Activated CD8-positive, alpha-beta memory T cell treated with anti-CD3 and anti-CD28 coated beads for 48 hours (primary cell): ENCODE measurements around the gene C12orf50.
A peak's percentile ranks its signal among the peaks of the same experiment; 100 is the strongest.
"Not testable (repeated sequence)": the region's sequence is repeated elsewhere in the genome, so short reads cannot be mapped to it uniquely, and the experiment has no call there.

Source experiments
- DNase-seq, 3 experiments: peaks; one replicate each; pipeline ENCODE4 v3.0.0-alpha.2; 2020; ENCODE audit warnings: low read depth in 2 of 3, low spot score in 2 of 3

The C12orf50 gene

GRCh38 chr12:88029093-88029665, at the start of gene C12orf50:
Gene C12orf50 (minus strand): TSS chr12:88029401. CDS start chr12:88026962, 2,439 bp downstream.
- no peak for DNase-seq

DNA sequence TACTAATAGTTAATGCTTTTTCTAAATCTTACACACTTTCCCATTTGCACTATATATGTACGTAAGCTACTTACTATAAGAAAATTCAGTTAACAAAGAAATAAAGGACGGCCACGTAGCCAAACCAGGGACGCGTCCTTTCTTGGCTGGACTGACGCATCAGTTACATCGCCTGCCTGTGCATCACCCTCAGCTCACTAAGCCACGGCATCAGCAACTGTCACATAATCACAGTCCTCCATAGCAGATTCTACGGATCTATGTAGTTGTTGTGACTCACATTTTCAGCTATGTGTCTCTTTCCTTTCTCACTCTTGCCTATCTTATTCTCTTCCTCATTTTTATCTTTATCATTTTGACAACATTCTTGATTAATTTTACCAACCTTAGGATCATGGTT, 38.1 kb upstream of the C12orf50 start:
- DNase-seq = no peak

DNA sequence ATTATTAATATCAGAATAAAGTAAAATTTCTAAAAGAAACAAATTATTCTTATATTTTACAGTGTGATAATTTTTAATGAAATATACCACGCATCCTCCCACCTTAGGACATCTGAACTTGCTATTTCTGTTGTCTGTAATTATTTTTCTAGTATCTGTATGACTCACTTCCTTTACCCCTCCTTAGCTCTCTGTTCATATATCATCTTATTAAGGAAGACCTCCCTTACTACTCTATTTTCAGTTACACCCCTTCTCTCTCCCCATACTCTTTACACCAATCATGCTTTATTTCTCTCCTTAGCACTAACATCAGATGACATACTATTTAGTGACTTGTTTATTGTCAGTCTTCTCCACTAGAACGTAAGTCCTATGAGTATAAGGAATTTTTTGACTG, 34.2 kb upstream of the C12orf50 start:
- no peak for DNase-seq

GRCh38 chr12:88062474-88062873, 33.3 kb upstream of the C12orf50 start:
- DNase-seq = no peak

GRCh38 chr12:88058719-88059077, 29.5 kb upstream of the C12orf50 start:
- no peak for DNase-seq

- DNase-seq = no peak
These were observed 29.0 kb upstream of the C12orf50 start for GRCh38 chr12:88057994-88058718.

DNA sequence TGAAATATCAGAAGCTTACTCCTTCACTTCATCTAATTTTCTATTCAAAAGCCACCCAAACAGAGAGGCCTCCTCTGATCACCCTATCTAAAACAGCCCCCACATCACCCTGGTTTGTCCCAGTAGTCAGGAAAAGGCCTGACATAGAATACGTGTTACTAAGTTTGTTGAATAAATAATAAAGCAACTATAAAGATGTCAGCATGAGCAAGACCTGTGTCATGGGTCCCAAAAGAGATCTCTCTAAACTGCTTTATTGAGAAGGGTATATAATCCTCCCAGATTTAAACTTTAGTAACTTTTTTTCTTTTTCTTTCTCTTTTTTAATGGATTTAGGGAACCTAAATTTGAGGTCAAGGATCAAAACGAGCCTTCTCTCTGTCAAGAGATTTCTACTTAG, 27.4 kb upstream of the C12orf50 start:
- no peak for DNase-seq

DNA sequence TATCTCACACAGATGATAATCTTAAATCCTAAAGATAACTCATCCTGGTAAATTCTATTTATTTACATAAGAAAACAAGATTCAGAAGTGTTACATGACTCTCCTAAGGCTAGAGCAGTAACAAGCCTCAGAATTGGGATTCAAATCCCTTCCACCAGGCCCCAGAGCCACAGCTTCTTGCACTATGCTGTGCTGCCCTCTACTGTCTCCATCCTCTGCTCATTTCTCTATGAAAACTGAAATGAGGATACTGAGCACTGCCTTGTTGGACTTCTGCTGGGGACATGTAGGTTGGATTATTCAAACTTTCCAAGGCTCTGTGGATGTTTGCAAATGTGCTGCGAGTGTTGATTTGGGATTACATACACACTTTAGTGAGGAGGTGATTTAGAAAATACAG, 23.5 kb upstream of the C12orf50 start:
- no peak for DNase-seq

DNA sequence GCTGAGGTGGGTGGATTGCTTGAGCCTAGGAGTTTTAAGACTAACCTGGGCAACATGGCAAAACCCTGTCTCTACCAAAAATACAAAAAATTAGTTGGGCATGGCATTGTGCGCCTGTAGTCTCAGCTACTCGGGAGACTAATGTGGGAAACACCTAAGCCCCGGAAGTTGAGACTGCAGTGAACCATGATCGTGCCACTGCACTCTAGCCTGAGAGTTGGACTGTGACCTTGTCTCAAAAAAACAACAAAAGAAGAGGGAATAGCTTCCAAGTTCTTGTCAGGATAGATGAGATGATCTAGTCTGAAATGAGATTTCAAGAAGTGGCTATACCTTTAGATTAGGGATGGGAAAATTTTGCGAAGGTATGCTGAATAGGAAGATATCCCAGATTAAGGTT, 14.8 kb upstream of the C12orf50 start:
- no peak for DNase-seq

DNA sequence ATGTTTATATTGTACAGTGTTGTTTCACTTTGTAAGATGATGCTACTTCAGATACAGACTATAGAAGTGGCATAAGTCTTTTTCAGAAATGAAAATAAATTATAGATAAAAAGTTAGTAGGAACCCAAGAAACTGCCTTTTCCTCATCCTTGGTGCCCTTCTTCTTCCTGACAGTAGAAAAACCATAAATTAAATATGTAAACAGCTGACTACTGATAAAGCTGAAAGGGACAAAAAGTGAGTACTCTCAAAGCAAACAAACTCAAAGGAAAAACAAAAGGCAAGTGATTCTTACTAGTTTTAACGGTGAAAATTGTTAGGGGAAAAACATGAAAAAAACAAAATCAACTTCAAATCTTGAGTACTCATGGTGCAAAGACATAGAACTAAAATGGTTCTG, 8.6 kb upstream of the C12orf50 start:
- DNase-seq = no peak

DNA sequence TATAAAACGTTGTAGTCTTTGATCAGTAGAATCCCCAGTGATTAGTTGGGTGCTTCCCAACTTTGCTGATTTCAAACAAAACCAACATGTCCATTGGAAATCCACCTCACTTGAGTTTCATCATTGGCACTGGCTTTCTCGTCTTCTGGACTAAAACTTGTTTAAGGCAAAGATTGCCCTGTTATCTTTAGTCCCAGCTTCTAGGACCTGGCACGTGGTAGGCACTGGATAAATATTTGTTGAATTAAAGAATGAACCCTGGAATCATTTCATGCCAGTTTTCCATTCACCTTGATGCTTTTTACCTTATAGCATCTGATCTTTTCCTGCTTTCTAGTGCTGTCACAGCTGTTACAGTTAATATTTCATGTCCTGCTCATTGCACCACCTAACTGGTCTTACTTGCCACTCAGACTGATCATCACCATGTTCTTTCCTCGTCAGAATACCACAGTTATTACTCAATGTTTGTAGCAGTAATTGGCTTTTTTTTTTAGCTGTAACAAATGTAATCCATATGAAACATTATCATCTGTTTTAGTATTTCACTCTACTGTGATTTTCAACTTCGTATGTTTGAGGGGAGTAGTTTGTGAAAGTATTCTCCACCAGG, 7.3 kb upstream of the C12orf50 start:
- no peak for DNase-seq

GRCh38 chr12:88035907-88036289, 6.7 kb upstream of the C12orf50 start:
- DNase-seq = no peak

DNA sequence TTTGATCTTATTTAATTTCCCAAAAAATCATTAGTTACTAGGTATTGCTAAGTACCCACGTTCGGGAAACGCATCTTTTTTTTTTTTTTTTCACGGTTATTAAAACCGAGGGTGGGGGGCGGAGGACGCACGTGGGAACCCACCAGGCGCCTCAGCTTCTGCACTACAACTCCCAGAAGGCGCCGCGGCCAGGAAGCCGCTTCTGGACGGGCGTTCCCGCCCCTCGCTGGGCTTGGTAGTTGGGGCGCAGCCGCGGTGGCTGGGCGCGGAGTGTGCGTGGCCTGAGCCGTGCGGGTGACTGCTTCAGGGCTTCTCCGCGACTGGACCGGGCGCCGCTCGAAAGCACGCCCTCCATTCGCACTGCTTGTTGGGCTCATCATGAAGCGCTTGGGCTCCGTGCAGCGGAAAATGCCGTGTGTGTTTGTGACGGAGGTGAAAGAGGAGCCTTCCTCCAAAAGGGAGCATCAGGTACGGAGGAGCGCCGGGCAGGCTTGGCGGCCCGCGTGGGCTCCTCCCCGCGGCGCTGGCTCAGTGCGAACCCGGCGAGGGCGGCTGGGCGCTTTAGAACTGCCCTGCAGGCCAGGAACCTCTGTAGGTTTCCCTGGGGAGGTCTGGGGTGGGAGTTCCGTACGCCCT, 6.2 kb upstream of the C12orf50 start:
- DNase-seq = peak; percentile 62 to 75 (median 73)

DNA sequence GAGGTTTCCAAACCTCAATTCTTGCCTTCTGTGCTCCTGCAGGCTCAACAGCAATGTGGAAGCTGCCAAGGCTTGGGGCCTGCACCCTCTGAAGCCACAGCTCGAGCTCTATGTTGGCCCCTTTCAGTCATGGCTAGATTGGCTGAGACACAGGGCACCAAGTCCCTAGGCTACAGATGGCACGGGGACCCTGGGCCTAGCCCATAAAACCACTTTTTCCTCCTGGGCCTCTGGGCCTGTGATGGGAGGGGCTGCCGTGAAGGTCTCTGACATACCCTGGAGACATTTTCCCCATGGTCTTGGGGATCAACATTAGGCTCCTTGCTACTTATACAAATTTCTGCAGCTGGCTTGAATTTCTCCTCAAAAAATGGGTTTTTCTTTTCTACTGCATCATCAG, 2.0 kb upstream of the C12orf50 start:
- DNase-seq = not testable (repeated sequence)

GRCh38 chr12:88026196-88026595, 3.0 kb downstream of the C12orf50 start:
- no peak for DNase-seq

GRCh38 chr12:88017964-88018363, 11.2 kb downstream of the C12orf50 start:
- no peak for DNase-seq

GRCh38 chr12:88015825-88016224, 13.4 kb downstream of the C12orf50 start:
- no peak for DNase-seq

DNA sequence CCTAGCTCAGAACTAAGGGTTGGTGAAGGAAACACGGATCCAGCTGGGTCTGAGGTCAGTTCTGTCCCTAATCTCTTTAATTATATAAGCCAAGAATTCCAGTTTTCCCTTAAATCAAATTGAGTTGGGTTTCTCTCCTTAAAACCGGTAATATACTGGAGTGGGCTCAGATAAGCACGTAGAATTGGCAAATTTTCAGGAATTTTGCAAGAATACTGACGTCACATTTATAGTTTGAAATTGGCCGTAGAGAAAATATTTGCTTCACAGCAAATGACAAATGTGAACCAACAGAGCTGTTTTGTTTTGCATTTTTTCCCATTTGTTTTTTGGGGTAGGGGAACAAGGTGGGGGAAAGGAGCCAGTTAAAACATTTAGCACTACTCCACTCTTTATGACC, 17.4 kb downstream of the C12orf50 start:
- DNase-seq = no peak

DNA sequence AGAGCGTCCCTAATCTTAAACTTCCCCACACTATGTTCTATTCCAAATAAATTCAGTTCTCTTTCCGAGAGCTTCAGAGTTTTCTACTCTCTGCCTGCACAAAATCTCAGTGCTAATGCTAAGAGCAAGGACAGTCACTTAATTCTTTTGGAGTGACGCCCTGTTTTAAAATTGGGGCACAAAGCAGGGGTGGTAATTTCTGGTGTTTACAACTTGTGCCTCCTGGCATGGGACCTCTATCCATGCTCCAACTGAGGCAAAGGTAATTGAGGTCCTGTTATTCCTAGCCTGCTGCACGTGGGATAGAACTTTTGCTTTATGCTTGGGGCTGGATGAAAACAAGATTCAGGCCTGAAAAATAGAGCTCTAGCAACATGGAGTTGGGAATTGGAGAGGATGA, 22.9 kb downstream of the C12orf50 start:
- no peak for DNase-seq

GRCh38 chr12:88001327-88001726, 27.9 kb downstream of the C12orf50 start:
- DNase-seq = no peak

GRCh38 chr12:87995581-87996178, 33.5 kb downstream of the C12orf50 start:
- peak in 1 of 3 experiments; percentile 21 for DNase-seq

GRCh38 chr12:87991483-87991882, 37.7 kb downstream of the C12orf50 start:
- DNase-seq = no peak
